ENCODE data around the gene MCOLN1. TPM values are rescaled to one million over a fixed set of nuclear protein-coding genes. Genes with fewer than 3 reads are reported as not detected.

MCOLN1 gene
- total and polyA plus RNA-seq, 11 donors: 12.1 to 49.7 (median 21.0) TPM

DNA sequence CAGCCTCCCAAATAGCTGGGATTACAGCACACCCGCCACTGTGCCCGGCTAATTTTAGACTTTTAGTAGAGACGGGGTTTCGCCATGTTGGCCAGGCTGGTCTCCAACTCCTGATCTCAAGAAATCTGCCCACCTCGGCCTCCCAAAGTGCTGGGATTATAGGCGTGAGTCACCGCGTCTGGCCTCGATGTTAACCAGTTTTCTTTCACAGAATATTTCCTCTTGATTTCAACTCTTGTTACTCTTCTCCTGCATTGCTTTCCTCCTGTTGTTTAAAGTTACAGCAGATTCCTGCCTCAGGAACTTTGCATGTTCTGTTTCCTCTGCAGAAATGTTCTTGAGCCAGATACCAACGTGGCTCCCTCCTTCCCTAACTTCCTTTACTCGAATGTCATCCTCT, 29.9 kb upstream of the MCOLN1 start:
- ATAC-seq: no peak
- 62 to 76% (median 74%) methylated on average over 11 of the region's 11 CpGs for WGBS, 4 donors
- H3K4me1 ChIP-seq: peaks cover 0 to 43% (median 14%) of the 10 kb centered on the region in 12 donors
- no peaks in the 10 kb centered on the region for H3K27me3 ChIP-seq
- no peak for TF ChIP-seq POLR2A (IDR thresholded peaks at IDR 0.05)
- TF ChIP-seq, protein P1, sequence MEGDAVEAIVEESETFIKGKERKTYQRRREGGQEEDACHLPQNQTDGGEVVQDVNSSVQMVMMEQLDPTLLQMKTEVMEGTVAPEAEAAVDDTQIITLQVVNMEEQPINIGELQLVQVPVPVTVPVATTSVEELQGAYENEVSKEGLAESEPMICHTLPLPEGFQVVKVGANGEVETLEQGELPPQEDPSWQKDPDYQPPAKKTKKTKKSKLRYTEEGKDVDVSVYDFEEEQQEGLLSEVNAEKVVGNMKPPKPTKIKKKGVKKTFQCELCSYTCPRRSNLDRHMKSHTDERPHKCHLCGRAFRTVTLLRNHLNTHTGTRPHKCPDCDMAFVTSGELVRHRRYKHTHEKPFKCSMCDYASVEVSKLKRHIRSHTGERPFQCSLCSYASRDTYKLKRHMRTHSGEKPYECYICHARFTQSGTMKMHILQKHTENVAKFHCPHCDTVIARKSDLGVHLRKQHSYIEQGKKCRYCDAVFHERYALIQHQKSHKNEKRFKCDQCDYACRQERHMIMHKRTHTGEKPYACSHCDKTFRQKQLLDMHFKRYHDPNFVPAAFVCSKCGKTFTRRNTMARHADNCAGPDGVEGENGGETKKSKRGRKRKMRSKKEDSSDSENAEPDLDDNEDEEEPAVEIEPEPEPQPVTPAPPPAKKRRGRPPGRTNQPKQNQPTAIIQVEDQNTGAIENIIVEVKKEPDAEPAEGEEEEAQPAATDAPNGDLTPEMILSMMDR (IDR thresholded peaks at IDR 0.05): no peak
- H3K4me3 ChIP-seq: no peak overlapping the region
- intact Hi-C loops (cut with DNase I): no loop called here
- H3K27ac ChIP-seq: peak overlapping the region in 1 of 12 donors; percentile 46
- DNase-seq: no peak
- H3K9me3 ChIP-seq: no peaks in the 10 kb centered on the region
- no peaks in the 10 kb centered on the region for H3K36me3 ChIP-seq

- intact Hi-C loops (cut with DNase I): no loop called here
- peak in 3 of 5 donors; percentile 41 to 56 (median 41) for DNase-seq
Observed at GRCh38 chr19:7494416-7495098, 27.9 kb upstream of the MCOLN1 start.

GRCh38 chr19:7497292-7497691, 25.1 kb upstream of the MCOLN1 start:
- ATAC-seq: peak in 1 of 4 donors; percentile 29

More at GRCh38 chr19:7494416-7495098, 27.9 kb upstream of the MCOLN1 start:
- no peaks in the 10 kb centered on the region for H3K36me3 ChIP-seq
- TF ChIP-seq POLR2A (IDR thresholded peaks at IDR 0.05): no peak
- TF ChIP-seq, protein P1 (IDR thresholded peaks at IDR 0.05): peak in 4 of 12 donors; percentile 7 to 23 (median 11)
- no peaks in the 10 kb centered on the region for H3K27me3 ChIP-seq
- peaks cover 0 to 33% (median 6%) of the 10 kb centered on the region in 12 donors for H3K4me1 ChIP-seq
- H3K27ac ChIP-seq: peak overlapping the region; percentile 21 to 82 (median 73)
- H3K9me3 ChIP-seq: no peaks in the 10 kb centered on the region
- WGBS, 4 donors: 33 to 48% (median 39%) methylated on average over 12 to 13 of the region's 13 CpGs
- ATAC-seq: peak; percentile 57 to 85 (median 68)
- H3K4me3 ChIP-seq: peak overlapping the region in 2 of 12 donors; percentile 12 to 13

More at GRCh38 chr19:7497292-7497691, 25.1 kb upstream of the MCOLN1 start:
- WGBS, 4 donors: 47 to 63% (median 53%) methylated on average over 5 to 7 of the region's 7 CpGs
- TF ChIP-seq, protein P1 (IDR thresholded peaks at IDR 0.05): peak in 5 of 12 donors; percentile 13 to 33 (median 29)
- TF ChIP-seq POLR2A (IDR thresholded peaks at IDR 0.05): no peak
- Histone ChIP-seq H3K27ac (no peak overlapping the region), H3K27me3 (peaks cover 3 to 23% (median 17%) of the 10 kb centered on the region in 9 donors), H3K9me3 (no peaks in the 10 kb centered on the region), H3K4me1 (peaks cover 0 to 26% (median 11%) of the 10 kb centered on the region in 12 donors), H3K4me3 (no peak overlapping the region), H3K36me3 (no peaks in the 10 kb centered on the region)
- intact Hi-C loops (cut with DNase I): no loop called here
- DNase-seq: peak in 1 of 5 donors; percentile 38
